HG03064 (cell line): ENCODE data around the gene DNAH11.

ENCODE experiments used
- ATAC-seq: cut with Tn5 transposase; IDR thresholded peaks from one replicate; pipeline ENCODE4 v1.9.1; 2021; ENCODE audit warnings: low read depth; ENCODE audit not compliant: unreplicated experiment

The DNAH11 gene

DNA sequence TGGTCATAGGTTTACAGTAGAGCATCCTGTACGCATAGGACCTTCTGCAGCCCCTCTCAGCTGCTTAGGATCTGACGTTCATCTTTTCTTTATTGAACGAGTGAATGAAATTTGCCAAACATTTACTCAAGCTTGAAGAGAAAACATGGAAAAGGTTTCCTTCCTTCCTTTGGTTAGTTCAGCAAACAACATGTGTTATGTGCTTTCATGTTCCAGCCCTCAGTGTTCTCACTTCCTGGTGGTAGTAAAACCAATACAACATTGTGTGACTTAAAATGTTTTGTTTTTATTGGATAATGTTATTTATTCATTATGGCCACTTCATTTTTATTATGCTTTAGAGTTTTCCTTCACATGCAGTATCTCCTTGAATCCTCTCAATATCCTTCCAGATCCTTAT lies 404.2 kb downstream of the DNAH11 start:
- no peak for ATAC-seq

GRCh38 chr7:21947946-21948345 lies 405.1 kb downstream of the DNAH11 start:
- ATAC-seq = no peak

- no peak for ATAC-seq
Observed at GRCh38 chr7:21948364-21948763, 405.5 kb downstream of the DNAH11 start.

GRCh38 chr7:21948887-21949540 lies 406.2 kb downstream of the DNAH11 start:
- ATAC-seq = no peak
